HepG2 (cell line): ENCODE data around the gene ACRBP.

Source experiments
- KDM1A ChIP-seq: IDR thresholded peaks from 2 replicates; pipeline ENCODE4 v1.6.1; 2016; ENCODE audit warnings: missing compliant biosample characterization
- POLR2A ChIP-seq, 2 experiments: IDR thresholded peaks; 2 replicates each; pipeline ENCODE4 v1.6.1; 2011; ENCODE audit warnings: low read depth in 2 of 2, low read length in 2 of 2, mild to moderate bottlenecking in 1 of 2, moderate library complexity in 1 of 2; ENCODE audit not compliant: insufficient read depth in 1 of 2
- SCMH1 ChIP-seq: sonication (generic); formaldehyde crosslinking; IDR thresholded peaks from 2 replicates; pipeline ENCODE4 v1.9.0; 2021; ENCODE audit warnings: missing genetic modification reagents, mild to moderate bottlenecking, borderline replicate concordance
- SRF ChIP-seq: IDR thresholded peaks from 2 replicates; pipeline ENCODE4 v1.6.1; 2011; ENCODE audit warnings: mild to moderate bottlenecking, low read depth, low read length, moderate library complexity
- TFDP1 ChIP-seq: IDR thresholded peaks from 2 replicates; pipeline ENCODE4 v1.6.1; 2016; ENCODE audit warnings: missing compliant biosample characterization, missing genetic modification reagents, borderline replicate concordance
- ZFX ChIP-seq: sonication (generic); formaldehyde crosslinking; IDR thresholded peaks from 2 replicates; pipeline ENCODE4 v1.4.0; 2020; ENCODE audit warnings: mild to moderate bottlenecking, low read depth, missing genetic modification reagents, moderate library complexity
- ZNF407 ChIP-seq: sonication (generic); formaldehyde crosslinking; IDR thresholded peaks from one replicate; pipeline ENCODE4 v1.5.1; 2020; ENCODE audit warnings: mild to moderate bottlenecking, missing genetic modification reagents; ENCODE audit errors: not compliant biosample characterization
- TF ChIP-seq, protein P1 (sequence below): sonication (generic); formaldehyde crosslinking; IDR thresholded peaks from 2 replicates; pipeline ENCODE4 v1.9.0; 2022; ENCODE audit warnings: low read depth, missing genetic modification reagents
- TF ChIP-seq, protein P2 (sequence below): IDR thresholded peaks from 2 replicates; pipeline ENCODE4 v1.6.1; 2016; ENCODE audit warnings: low read depth, missing genetic modification reagents, missing compliant biosample characterization

DNA sequence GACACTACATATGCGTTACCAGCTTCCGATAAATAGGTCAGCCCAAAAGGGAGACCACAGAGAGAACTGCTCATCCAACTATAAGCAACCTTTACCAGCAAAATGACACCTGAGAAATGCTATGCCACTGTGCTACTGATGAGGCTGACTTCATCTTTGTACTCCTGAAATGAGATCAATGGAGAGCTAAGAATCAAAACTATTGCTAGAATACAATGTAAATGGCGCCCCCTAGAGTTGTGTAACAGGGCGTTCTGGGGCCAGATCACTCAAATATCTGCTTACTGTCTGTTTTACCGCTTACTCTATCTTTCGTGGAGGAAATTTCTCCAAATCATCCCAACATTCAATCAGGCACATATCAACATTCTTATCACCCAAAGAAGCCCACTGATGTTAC, 37.4 kb upstream of the ACRBP start:
- TF ChIP-seq SRF, result no peak
- TF ChIP-seq, protein P1, sequence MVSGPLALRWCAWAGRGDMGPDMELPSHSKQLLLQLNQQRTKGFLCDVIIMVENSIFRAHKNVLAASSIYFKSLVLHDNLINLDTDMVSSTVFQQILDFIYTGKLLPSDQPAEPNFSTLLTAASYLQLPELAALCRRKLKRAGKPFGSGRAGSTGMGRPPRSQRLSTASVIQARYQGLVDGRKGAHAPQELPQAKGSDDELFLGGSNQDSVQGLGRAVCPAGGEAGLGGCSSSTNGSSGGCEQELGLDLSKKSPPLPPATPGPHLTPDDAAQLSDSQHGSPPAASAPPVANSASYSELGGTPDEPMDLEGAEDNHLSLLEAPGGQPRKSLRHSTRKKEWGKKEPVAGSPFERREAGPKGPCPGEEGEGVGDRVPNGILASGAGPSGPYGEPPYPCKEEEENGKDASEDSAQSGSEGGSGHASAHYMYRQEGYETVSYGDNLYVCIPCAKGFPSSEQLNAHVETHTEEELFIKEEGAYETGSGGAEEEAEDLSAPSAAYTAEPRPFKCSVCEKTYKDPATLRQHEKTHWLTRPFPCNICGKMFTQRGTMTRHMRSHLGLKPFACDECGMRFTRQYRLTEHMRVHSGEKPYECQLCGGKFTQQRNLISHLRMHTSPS (CRISPR knock-in tag), result no peak
- TF ChIP-seq, protein P2, sequence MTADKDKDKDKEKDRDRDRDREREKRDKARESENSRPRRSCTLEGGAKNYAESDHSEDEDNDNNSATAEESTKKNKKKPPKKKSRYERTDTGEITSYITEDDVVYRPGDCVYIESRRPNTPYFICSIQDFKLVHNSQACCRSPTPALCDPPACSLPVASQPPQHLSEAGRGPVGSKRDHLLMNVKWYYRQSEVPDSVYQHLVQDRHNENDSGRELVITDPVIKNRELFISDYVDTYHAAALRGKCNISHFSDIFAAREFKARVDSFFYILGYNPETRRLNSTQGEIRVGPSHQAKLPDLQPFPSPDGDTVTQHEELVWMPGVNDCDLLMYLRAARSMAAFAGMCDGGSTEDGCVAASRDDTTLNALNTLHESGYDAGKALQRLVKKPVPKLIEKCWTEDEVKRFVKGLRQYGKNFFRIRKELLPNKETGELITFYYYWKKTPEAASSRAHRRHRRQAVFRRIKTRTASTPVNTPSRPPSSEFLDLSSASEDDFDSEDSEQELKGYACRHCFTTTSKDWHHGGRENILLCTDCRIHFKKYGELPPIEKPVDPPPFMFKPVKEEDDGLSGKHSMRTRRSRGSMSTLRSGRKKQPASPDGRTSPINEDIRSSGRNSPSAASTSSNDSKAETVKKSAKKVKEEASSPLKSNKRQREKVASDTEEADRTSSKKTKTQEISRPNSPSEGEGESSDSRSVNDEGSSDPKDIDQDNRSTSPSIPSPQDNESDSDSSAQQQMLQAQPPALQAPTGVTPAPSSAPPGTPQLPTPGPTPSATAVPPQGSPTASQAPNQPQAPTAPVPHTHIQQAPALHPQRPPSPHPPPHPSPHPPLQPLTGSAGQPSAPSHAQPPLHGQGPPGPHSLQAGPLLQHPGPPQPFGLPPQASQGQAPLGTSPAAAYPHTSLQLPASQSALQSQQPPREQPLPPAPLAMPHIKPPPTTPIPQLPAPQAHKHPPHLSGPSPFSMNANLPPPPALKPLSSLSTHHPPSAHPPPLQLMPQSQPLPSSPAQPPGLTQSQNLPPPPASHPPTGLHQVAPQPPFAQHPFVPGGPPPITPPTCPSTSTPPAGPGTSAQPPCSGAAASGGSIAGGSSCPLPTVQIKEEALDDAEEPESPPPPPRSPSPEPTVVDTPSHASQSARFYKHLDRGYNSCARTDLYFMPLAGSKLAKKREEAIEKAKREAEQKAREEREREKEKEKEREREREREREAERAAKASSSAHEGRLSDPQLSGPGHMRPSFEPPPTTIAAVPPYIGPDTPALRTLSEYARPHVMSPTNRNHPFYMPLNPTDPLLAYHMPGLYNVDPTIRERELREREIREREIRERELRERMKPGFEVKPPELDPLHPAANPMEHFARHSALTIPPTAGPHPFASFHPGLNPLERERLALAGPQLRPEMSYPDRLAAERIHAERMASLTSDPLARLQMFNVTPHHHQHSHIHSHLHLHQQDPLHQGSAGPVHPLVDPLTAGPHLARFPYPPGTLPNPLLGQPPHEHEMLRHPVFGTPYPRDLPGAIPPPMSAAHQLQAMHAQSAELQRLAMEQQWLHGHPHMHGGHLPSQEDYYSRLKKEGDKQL (CRISPR knock-in tag), result no peak
- no peak for TF ChIP-seq KDM1A (CRISPR knock-in tag)
- no peak for TF ChIP-seq TFDP1 (CRISPR knock-in tag)
- no peak for TF ChIP-seq ZNF407
- no peak for TF ChIP-seq ZFX (CRISPR knock-in tag)
- no peak for TF ChIP-seq POLR2A (IDR thresholded peaks at IDR 0.05; ENCODE audit: insufficient read depth in 1 of 2, low read depth in 2 of 2, low read length in 2 of 2)
- no peak for TF ChIP-seq SCMH1 (CRISPR knock-in tag)
